ENCODE data around the gene PTPRN2.

Gene PTPRN2

GRCh38 chr7:157497367-157497743 lies 1090.3 kb downstream of the PTPRN2 start:
- H3K4me3 ChIP-seq (ENCODE audit: low read depth, low read length): no peak overlapping the region
- DNase-seq (ENCODE audit: low read depth): no peak
- no peak for TF ChIP-seq POLR2A (IDR thresholded peaks at IDR 0.05; ENCODE audit: extremely low read depth, insufficient read length)
- no peak for TF ChIP-seq MYC (IDR thresholded peaks at IDR 0.05; ENCODE audit: low read depth, low read length)
- TF ChIP-seq, protein P1, sequence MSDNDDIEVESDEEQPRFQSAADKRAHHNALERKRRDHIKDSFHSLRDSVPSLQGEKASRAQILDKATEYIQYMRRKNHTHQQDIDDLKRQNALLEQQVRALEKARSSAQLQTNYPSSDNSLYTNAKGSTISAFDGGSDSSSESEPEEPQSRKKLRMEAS (IDR thresholded peaks at IDR 0.05; ENCODE audit: low read depth, low read length): no peak
- no peak for TF ChIP-seq CTCF (IDR thresholded peaks at IDR 0.05; ENCODE audit: low read depth, low read length)

DNA sequence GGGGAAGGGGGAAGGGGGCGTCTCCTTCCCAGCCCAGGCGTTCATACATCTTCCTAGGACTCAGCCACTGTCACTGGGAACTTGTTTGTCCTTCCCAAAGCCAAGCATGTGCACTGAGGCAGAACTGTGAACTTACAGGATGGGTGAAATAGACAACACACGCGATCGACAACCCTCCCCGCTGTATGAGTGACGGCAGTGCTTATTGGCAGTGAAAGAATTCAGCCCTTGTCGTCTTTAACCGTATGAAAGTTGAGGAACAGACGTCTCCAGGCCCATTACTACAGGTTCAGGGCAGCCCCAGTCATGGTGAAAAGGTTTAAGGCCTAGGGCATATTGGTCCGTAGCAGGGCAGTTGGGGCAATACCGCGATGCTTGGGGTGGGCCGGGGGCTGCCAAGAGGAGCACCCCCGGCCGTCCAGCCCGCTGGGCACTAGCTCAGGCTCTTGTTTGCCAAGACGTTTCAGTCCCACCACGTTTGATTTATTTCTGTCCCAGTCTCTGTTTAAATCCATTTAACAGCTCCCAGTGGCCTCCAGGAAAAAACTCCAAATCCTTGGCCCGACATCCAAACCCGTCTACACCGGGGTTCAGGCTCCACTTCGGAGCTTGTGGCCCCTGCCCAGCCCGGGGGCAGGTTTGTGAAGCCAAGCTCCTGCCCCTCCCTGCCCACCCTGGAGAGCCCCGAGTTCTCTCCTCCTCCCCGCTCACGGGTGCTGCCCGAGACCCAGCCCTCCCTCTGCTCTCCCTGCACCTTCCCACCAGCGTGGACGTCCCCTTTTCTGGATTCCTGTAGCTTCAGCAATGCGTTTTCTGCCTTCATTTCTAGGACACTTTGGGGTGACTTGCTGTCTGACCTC lies 1091.0 kb downstream of the PTPRN2 start:
- TF ChIP-seq MYC (IDR thresholded peaks at IDR 0.05; ENCODE audit: low read depth, low read length): no peak
- TF ChIP-seq, protein P1 (IDR thresholded peaks at IDR 0.05; ENCODE audit: low read depth, low read length): no peak
- H3K4me3 ChIP-seq (ENCODE audit: low read depth, low read length): no peak overlapping the region
- no peak for DNase-seq (ENCODE audit: low read depth)

DNA sequence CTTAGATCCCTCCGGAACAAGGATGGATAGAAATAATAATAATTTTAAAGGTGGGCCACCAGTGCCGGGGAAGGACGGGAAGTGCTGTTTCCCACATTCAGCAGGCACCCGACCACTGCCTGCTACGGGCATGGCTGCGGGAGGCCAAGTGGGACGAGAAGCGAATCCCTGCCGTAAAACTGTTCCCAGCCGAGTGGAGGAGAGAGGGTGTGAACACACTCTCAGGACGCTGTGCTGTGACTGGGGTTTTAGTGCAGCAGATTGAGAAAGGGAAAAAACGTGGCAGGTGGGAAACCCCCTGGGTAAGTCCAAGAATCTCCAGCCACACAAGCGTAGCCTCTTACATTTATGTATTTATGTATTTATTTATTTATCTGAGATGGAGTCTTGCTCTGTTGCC lies 1092.0 kb downstream of the PTPRN2 start:
- H3K4me3 ChIP-seq (ENCODE audit: low read depth, low read length): no peak overlapping the region
- DNase-seq (ENCODE audit: low read depth): no peak
- TF ChIP-seq CTCF (IDR thresholded peaks at IDR 0.05; ENCODE audit: low read depth, low read length): no peak
- TF ChIP-seq, protein P1 (IDR thresholded peaks at IDR 0.05; ENCODE audit: low read depth, low read length): no peak
- TF ChIP-seq POLR2A (IDR thresholded peaks at IDR 0.05; ENCODE audit: extremely low read depth, insufficient read length): no peak
- TF ChIP-seq MYC (IDR thresholded peaks at IDR 0.05; ENCODE audit: low read depth, low read length): no peak

DNA sequence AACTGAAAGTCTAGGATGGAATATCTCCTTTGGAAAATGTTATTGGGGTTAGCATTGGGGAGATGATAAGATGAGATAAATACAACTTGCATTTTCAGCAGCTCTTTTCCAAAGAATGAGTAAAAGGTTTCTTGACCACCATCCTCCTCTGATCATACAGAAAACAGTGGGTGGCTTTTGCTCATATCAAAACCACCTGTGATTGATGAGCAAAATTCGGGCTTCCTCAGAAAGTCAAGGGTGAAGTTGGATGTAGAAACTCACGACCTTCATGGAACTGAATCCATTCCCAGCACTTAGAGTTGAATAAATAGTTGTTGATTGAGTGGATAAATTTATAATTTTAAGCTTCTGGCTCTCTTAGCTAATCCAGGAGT lies 1092.5 kb downstream of the PTPRN2 start:
- no peak overlapping the region for H3K4me3 ChIP-seq (ENCODE audit: low read depth, low read length)
- DNase-seq (ENCODE audit: low read depth): no peak
- no peak for TF ChIP-seq POLR2A (IDR thresholded peaks at IDR 0.05; ENCODE audit: extremely low read depth, insufficient read length)
- no peak for TF ChIP-seq CTCF (IDR thresholded peaks at IDR 0.05; ENCODE audit: low read depth, low read length)
- no peak for TF ChIP-seq MYC (IDR thresholded peaks at IDR 0.05; ENCODE audit: low read depth, low read length)
- TF ChIP-seq, protein P1 (IDR thresholded peaks at IDR 0.05; ENCODE audit: low read depth, low read length): no peak

GRCh38 chr7:157494506-157495176 lies 1093.0 kb downstream of the PTPRN2 start:
- TF ChIP-seq POLR2A (IDR thresholded peaks at IDR 0.05; ENCODE audit: extremely low read depth, insufficient read length): no peak
- no peak overlapping the region for H3K4me3 ChIP-seq (ENCODE audit: low read depth, low read length)
- DNase-seq (ENCODE audit: low read depth): no peak

GRCh38 chr7:157493776-157494175 lies 1093.8 kb downstream of the PTPRN2 start:
- TF ChIP-seq POLR2A (IDR thresholded peaks at IDR 0.05; ENCODE audit: extremely low read depth, insufficient read length) (no peak), CTCF (IDR thresholded peaks at IDR 0.05; ENCODE audit: low read depth, low read length) (no peak), MYC (IDR thresholded peaks at IDR 0.05; ENCODE audit: low read depth, low read length) (no peak)
- TF ChIP-seq, protein P1 (IDR thresholded peaks at IDR 0.05; ENCODE audit: low read depth, low read length): no peak
- DNase-seq (ENCODE audit: low read depth): no peak
- H3K4me3 ChIP-seq (ENCODE audit: low read depth, low read length): no peak overlapping the region
